Neural cell (in vitro differentiated cells): ENCODE results near the gene PAN3.

Experiments used
- EP300 ChIP-seq: fragments of 450-650 bp; conservative IDR thresholded peaks from 2 replicates; pipeline ENCODE4 v1.6.1; 2014; ENCODE audit warnings: antibody characterized with exemption, mild to moderate bottlenecking, moderate library complexity; ENCODE audit not compliant: poor library complexity, severe bottlenecking
- EZH2 ChIP-seq: fragments of 200-600, 300-800 bp; shearing (Covaris generic), sonication (generic); IDR thresholded peaks from 2 replicates; pipeline ENCODE4 v1.6.1; 2014; ENCODE audit warnings: antibody characterized with exemption, low read length, borderline replicate concordance, mild to moderate bottlenecking; ENCODE audit not compliant: insufficient read depth, poor library complexity, severe bottlenecking
- MXI1 ChIP-seq: fragments of 450-650 bp; conservative IDR thresholded peaks from 2 replicates; pipeline ENCODE4 v1.6.1; 2014; ENCODE audit warnings: antibody characterized with exemption, mild to moderate bottlenecking; ENCODE audit not compliant: poor library complexity, severe bottlenecking
- RAD21 ChIP-seq: fragments of 450-650 bp; conservative IDR thresholded peaks from 2 replicates; pipeline ENCODE4 v1.6.1; 2014; ENCODE audit warnings: antibody characterized with exemption, mild to moderate bottlenecking, moderate library complexity
- SMC3 ChIP-seq: fragments of 450-650 bp; conservative IDR thresholded peaks from 2 replicates; pipeline ENCODE4 v1.6.1; 2014; ENCODE audit warnings: antibody characterized with exemption, mild to moderate bottlenecking, moderate library complexity; ENCODE audit not compliant: poor library complexity
- TAF1 ChIP-seq: IDR thresholded peaks from 2 replicates; pipeline ENCODE4 v1.6.1; 2012; ENCODE audit warnings: low read depth
- TF ChIP-seq, protein P1 (sequence below): fragments of 450-650 bp; IDR thresholded peaks from 2 replicates; pipeline ENCODE4 v1.5.1; 2014; ENCODE audit warnings: antibody characterized with exemption, mild to moderate bottlenecking, moderate library complexity; ENCODE audit not compliant: poor library complexity, severe bottlenecking
- TF ChIP-seq, protein P2 (sequence below): IDR thresholded peaks from 2 replicates; pipeline ENCODE4 v1.6.1; 2012; ENCODE audit warnings: borderline replicate concordance

DNA sequence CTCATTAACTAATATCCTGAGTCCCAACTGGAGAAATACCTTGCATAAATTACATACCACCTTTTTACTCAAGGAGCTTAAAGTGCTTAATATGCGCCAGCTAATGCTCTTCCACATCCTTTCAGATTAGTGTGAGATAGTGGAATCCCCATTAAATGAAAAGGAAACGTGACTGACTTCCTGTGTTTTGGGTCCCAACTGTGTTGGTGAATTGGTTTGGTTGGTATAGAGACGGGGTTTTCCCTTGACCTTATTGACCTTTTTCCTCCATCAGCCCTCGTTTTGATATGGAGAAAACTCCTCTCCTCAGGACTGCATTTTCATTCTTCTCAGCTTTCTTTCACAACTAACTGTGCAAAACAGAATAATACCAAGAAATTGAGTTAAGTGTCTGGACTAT, 163.5 kb downstream of the PAN3 start:
- TF ChIP-seq, protein P1, sequence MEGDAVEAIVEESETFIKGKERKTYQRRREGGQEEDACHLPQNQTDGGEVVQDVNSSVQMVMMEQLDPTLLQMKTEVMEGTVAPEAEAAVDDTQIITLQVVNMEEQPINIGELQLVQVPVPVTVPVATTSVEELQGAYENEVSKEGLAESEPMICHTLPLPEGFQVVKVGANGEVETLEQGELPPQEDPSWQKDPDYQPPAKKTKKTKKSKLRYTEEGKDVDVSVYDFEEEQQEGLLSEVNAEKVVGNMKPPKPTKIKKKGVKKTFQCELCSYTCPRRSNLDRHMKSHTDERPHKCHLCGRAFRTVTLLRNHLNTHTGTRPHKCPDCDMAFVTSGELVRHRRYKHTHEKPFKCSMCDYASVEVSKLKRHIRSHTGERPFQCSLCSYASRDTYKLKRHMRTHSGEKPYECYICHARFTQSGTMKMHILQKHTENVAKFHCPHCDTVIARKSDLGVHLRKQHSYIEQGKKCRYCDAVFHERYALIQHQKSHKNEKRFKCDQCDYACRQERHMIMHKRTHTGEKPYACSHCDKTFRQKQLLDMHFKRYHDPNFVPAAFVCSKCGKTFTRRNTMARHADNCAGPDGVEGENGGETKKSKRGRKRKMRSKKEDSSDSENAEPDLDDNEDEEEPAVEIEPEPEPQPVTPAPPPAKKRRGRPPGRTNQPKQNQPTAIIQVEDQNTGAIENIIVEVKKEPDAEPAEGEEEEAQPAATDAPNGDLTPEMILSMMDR, result no peak
- TF ChIP-seq, protein P2, sequence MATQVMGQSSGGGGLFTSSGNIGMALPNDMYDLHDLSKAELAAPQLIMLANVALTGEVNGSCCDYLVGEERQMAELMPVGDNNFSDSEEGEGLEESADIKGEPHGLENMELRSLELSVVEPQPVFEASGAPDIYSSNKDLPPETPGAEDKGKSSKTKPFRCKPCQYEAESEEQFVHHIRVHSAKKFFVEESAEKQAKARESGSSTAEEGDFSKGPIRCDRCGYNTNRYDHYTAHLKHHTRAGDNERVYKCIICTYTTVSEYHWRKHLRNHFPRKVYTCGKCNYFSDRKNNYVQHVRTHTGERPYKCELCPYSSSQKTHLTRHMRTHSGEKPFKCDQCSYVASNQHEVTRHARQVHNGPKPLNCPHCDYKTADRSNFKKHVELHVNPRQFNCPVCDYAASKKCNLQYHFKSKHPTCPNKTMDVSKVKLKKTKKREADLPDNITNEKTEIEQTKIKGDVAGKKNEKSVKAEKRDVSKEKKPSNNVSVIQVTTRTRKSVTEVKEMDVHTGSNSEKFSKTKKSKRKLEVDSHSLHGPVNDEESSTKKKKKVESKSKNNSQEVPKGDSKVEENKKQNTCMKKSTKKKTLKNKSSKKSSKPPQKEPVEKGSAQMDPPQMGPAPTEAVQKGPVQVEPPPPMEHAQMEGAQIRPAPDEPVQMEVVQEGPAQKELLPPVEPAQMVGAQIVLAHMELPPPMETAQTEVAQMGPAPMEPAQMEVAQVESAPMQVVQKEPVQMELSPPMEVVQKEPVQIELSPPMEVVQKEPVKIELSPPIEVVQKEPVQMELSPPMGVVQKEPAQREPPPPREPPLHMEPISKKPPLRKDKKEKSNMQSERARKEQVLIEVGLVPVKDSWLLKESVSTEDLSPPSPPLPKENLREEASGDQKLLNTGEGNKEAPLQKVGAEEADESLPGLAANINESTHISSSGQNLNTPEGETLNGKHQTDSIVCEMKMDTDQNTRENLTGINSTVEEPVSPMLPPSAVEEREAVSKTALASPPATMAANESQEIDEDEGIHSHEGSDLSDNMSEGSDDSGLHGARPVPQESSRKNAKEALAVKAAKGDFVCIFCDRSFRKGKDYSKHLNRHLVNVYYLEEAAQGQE, result no peak
- TF ChIP-seq TAF1 (no peak), EZH2 (no peak), RAD21 (no peak), EP300 (no peak), SMC3 (no peak), MXI1 (no peak)
